WTC11 (cell line): ENCODE measurements around the gene DNTT. TPM values are rescaled to one million over a fixed set of nuclear protein-coding genes. Genes with fewer than 3 reads are reported as not detected.

Source experiments
- ATAC-seq: fragments of 200-7000 bp; cut with Tn5 transposase; 2 replicates; pipeline ENCODE4 v1.10.0; 2021; ENCODE audit warnings: mild to moderate bottlenecking, moderate library complexity
- CTCF ChIA-PET: fragments of 300-600 bp; sonication (Branson Sonifier 250); formaldehyde crosslinking; loops from one replicate; lab custom pipeline; 2021; ENCODE audit warnings: antibody characterized with exemption; lab: Charles Lee
- POLR2A ChIA-PET: fragments of 350-600 bp; sonication (Branson Sonifier 250); formaldehyde crosslinking; loops from one replicate; lab custom pipeline; 2021; ENCODE audit warnings: antibody characterized with exemption; lab: Charles Lee
- DNase-seq: peaks from one replicate; pipeline ENCODE4 v3.0.0; 2021; ENCODE audit warnings: low spot score
- H3K27ac Mint-ChIP-seq: 2 replicates; pipeline ENCODE4 v1.8.0; 2021; ENCODE audit warnings: mixed read lengths
- H3K27me3 Mint-ChIP-seq: 2 replicates; pipeline ENCODE4 v1.8.0; 2021; ENCODE audit warnings: low read depth, mild to moderate bottlenecking, moderate library complexity, mixed read lengths
- H3K36me3 Mint-ChIP-seq: 2 replicates; pipeline ENCODE4 v1.8.0; 2021; ENCODE audit warnings: mixed read lengths
- H3K4me1 Mint-ChIP-seq: 2 replicates; pipeline ENCODE4 v1.8.0; 2022; ENCODE audit warnings: mixed read lengths
- H3K4me3 Mint-ChIP-seq: 2 replicates; pipeline ENCODE4 v1.8.0; 2021; ENCODE audit warnings: mild to moderate bottlenecking, moderate library complexity, mixed read lengths
- H3K9me3 Mint-ChIP-seq: 2 replicates; pipeline ENCODE4 v1.8.0; 2021; ENCODE audit warnings: mixed read lengths
- ATF1 ChIP-seq: sonication (generic); formaldehyde crosslinking; IDR thresholded peaks from 2 replicates; pipeline ENCODE4 v1.8.1; 2023; ENCODE audit warnings: mild to moderate bottlenecking, moderate library complexity, missing genetic modification reagents
- ESRRA ChIP-seq: sonication (generic); formaldehyde crosslinking; IDR thresholded peaks from 2 replicates; pipeline ENCODE4 v1.8.1; 2022; ENCODE audit warnings: mild to moderate bottlenecking, missing genetic modification reagents, borderline replicate concordance
- FOXP1 ChIP-seq: sonication (generic); formaldehyde crosslinking; IDR thresholded peaks from 2 replicates; pipeline ENCODE4 v1.8.0; 2022; ENCODE audit warnings: missing genetic modification reagents, mild to moderate bottlenecking, moderate library complexity, borderline replicate concordance
- GTF2I ChIP-seq: fragments of 250-450 bp; sonication (Bioruptor Pico); conservative IDR thresholded peaks from 2 replicates; pipeline ENCODE4 v1.4.0; 2021; ENCODE audit warnings: mild to moderate bottlenecking
- HMGA2 ChIP-seq: fragments of 250-450 bp; sonication (Bioruptor Pico); IDR thresholded peaks from 2 replicates; pipeline ENCODE4 v1.4.0; 2021; ENCODE audit warnings: mild to moderate bottlenecking, moderate library complexity
- IRF2 ChIP-seq: sonication (generic); formaldehyde crosslinking; IDR thresholded peaks from 2 replicates; pipeline ENCODE4 v1.8.0; 2022; ENCODE audit warnings: low read depth, missing genetic modification reagents, borderline replicate concordance
- NR1H2 ChIP-seq: sonication (generic); formaldehyde crosslinking; IDR thresholded peaks from 2 replicates; pipeline ENCODE4 v1.9.0; 2021; ENCODE audit warnings: mild to moderate bottlenecking, moderate library complexity, missing genetic modification reagents
- RORB ChIP-seq: fragments of 250-450 bp; sonication (Bioruptor Pico); IDR thresholded peaks from 2 replicates; pipeline ENCODE4 v1.9.0; 2021; ENCODE audit warnings: mild to moderate bottlenecking
- SMAD3 ChIP-seq: sonication (generic); formaldehyde crosslinking; IDR thresholded peaks from 2 replicates; pipeline ENCODE4 v1.8.0; 2022; ENCODE audit warnings: missing genetic modification reagents, mild to moderate bottlenecking, borderline replicate concordance
- TEAD4 ChIP-seq: sonication (generic); formaldehyde crosslinking; IDR thresholded peaks from 2 replicates; pipeline ENCODE4 v1.8.0; 2022; ENCODE audit warnings: mild to moderate bottlenecking, missing genetic modification reagents
- ZNF121 ChIP-seq: sonication (generic); formaldehyde crosslinking; IDR thresholded peaks from 2 replicates; pipeline ENCODE4 v1.8.0; 2023; ENCODE audit warnings: missing genetic modification reagents
- ZNF416 ChIP-seq: fragments of 250-450 bp; sonication (Bioruptor Pico); IDR thresholded peaks from 2 replicates; pipeline ENCODE4 v1.9.0; 2021; ENCODE audit warnings: mild to moderate bottlenecking, inconsistent platforms
- total RNA-seq: library from RNA; stranded (reverse); gene quantifications from 3 replicates; pipeline ENCODE4 v1.2.3, GENCODE V29; 2021
- TF ChIP-seq, protein P1 (sequence below): sonication (generic); formaldehyde crosslinking; IDR thresholded peaks from 2 replicates; pipeline ENCODE4 v1.8.0; 2022; ENCODE audit warnings: missing genetic modification reagents
- TF ChIP-seq, protein P2 (sequence below): fragments of 250-450 bp; sonication (Bioruptor Pico); IDR thresholded peaks from 2 replicates; pipeline ENCODE4 v1.9.0; 2021; ENCODE audit warnings: mild to moderate bottlenecking
- TF ChIP-seq, protein P3 (sequence below): fragments of 250-450 bp; sonication (Bioruptor Pico); conservative IDR thresholded peaks from 2 replicates; pipeline ENCODE4 v1.9.0; 2021; ENCODE audit warnings: mild to moderate bottlenecking
- TF ChIP-seq, protein P4 (sequence below): fragments of 250-450 bp; sonication (Bioruptor Pico); IDR thresholded peaks from 2 replicates; pipeline ENCODE4 v1.9.0; 2021; ENCODE audit warnings: mild to moderate bottlenecking
- TF ChIP-seq, protein P5 (sequence below): sonication (generic); formaldehyde crosslinking; IDR thresholded peaks from 2 replicates; pipeline ENCODE4 v1.8.1; 2023; ENCODE audit warnings: mild to moderate bottlenecking, missing genetic modification reagents, borderline replicate concordance
- TF ChIP-seq, protein P6 (sequence below): sonication (generic); formaldehyde crosslinking; IDR thresholded peaks from 2 replicates; pipeline ENCODE4 v1.8.0; 2022; ENCODE audit warnings: mild to moderate bottlenecking, missing genetic modification reagents
- TF ChIP-seq, protein P7 (sequence below): sonication (generic); formaldehyde crosslinking; IDR thresholded peaks from 2 replicates; pipeline ENCODE4 v1.8.1; 2023; ENCODE audit warnings: mild to moderate bottlenecking, missing genetic modification reagents
- TF ChIP-seq, protein P8 (sequence below): sonication (generic); formaldehyde crosslinking; conservative IDR thresholded peaks from 2 replicates; pipeline ENCODE4 v1.8.1; 2023; ENCODE audit warnings: mild to moderate bottlenecking, low read depth, missing genetic modification reagents, moderate library complexity

DNTT gene
- total RNA-seq, 1 experiment from 2014 or later, result not detected

DNA sequence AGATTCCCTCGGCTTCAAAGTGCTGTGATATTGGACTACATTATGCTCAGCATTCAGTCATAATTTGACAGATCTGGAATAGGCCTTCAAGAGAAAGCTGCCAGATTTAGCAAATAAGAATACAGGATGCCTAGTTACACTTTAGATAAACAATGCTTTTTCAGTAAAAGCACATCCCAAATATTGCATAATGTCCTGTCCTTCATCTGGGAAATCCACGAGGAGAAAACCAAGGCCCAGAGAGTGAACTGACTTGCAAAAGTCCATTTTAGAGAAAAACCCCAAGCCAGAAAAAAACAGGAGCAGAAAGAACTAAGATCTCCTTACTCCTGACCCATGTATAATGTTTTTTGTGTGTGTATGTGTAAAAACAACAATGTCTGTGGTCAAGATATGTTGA is 20.9 kb upstream of the DNTT start:
- DNase-seq (no peak), ATAC-seq (no peak)
- Mint-ChIP-seq H3K36me3 (no peaks in the 10 kb centered on the region), H3K4me1 (peaks cover 18% of the 10 kb centered on the region), H3K9me3 (no peaks in the 10 kb centered on the region), H3K4me3 (no peak overlapping the region), H3K27me3 (no peaks in the 10 kb centered on the region), H3K27ac (no peak overlapping the region)
- ChIA-PET POLR2A (no interaction called here), CTCF (no interaction called here)
- TF ChIP-seq GTF2I (CRISPR knock-in tag), result no peak
- TF ChIP-seq, protein P1, sequence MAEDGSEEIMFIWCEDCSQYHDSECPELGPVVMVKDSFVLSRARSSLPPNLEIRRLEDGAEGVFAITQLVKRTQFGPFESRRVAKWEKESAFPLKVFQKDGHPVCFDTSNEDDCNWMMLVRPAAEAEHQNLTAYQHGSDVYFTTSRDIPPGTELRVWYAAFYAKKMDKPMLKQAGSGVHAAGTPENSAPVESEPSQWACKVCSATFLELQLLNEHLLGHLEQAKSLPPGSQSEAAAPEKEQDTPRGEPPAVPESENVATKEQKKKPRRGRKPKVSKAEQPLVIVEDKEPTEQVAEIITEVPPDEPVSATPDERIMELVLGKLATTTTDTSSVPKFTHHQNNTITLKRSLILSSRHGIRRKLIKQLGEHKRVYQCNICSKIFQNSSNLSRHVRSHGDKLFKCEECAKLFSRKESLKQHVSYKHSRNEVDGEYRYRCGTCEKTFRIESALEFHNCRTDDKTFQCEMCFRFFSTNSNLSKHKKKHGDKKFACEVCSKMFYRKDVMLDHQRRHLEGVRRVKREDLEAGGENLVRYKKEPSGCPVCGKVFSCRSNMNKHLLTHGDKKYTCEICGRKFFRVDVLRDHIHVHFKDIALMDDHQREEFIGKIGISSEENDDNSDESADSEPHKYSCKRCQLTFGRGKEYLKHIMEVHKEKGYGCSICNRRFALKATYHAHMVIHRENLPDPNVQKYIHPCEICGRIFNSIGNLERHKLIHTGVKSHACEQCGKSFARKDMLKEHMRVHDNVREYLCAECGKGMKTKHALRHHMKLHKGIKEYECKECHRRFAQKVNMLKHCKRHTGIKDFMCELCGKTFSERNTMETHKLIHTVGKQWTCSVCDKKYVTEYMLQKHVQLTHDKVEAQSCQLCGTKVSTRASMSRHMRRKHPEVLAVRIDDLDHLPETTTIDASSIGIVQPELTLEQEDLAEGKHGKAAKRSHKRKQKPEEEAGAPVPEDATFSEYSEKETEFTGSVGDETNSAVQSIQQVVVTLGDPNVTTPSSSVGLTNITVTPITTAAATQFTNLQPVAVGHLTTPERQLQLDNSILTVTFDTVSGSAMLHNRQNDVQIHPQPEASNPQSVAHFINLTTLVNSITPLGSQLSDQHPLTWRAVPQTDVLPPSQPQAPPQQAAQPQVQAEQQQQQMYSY (CRISPR knock-in tag), result no peak
- TF ChIP-seq, protein P2, sequence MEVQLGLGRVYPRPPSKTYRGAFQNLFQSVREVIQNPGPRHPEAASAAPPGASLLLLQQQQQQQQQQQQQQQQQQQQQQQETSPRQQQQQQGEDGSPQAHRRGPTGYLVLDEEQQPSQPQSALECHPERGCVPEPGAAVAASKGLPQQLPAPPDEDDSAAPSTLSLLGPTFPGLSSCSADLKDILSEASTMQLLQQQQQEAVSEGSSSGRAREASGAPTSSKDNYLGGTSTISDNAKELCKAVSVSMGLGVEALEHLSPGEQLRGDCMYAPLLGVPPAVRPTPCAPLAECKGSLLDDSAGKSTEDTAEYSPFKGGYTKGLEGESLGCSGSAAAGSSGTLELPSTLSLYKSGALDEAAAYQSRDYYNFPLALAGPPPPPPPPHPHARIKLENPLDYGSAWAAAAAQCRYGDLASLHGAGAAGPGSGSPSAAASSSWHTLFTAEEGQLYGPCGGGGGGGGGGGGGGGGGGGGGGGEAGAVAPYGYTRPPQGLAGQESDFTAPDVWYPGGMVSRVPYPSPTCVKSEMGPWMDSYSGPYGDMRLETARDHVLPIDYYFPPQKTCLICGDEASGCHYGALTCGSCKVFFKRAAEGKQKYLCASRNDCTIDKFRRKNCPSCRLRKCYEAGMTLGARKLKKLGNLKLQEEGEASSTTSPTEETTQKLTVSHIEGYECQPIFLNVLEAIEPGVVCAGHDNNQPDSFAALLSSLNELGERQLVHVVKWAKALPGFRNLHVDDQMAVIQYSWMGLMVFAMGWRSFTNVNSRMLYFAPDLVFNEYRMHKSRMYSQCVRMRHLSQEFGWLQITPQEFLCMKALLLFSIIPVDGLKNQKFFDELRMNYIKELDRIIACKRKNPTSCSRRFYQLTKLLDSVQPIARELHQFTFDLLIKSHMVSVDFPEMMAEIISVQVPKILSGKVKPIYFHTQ, result no peak
- TF ChIP-seq TEAD4 (CRISPR knock-in tag), result no peak
- TF ChIP-seq ATF1 (CRISPR knock-in tag), result no peak
- TF ChIP-seq, protein P3, sequence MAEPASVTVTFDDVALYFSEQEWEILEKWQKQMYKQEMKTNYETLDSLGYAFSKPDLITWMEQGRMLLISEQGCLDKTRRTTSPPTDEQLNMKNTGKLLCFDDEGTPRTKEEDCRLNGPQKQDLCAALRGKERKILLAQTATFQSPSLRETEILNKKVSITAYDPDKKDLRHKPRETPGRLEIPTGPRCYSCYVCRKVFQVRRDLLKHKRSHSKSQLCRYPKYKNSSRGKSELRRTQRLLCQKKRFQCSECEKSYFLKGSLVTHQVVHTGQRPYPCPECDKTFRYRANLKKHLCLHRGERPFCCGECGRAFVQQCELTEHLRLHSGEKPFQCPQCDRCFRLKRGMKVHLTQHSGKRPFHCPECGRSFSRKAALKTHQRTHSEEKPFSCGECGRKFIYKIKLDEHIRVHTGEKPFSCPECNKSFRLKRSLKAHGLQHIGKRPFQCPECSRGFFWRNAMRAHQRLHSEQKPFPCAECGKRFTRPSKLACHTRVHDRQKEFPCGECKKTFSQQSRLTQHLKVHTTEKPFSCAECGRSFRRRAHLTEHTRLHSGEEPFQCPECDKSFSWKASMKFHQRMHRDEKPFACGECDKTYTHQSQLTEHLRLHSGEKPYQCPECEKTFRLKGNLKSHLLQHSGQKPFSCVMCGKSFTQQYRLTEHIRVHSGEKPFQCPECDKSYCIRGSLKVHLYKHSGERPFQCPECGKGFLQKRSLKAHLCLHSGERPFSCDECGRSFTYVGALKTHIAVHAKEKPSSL (CRISPR knock-in tag), result no peak
- no peak for TF ChIP-seq ZNF121 (CRISPR knock-in tag)
- TF ChIP-seq, protein P4, sequence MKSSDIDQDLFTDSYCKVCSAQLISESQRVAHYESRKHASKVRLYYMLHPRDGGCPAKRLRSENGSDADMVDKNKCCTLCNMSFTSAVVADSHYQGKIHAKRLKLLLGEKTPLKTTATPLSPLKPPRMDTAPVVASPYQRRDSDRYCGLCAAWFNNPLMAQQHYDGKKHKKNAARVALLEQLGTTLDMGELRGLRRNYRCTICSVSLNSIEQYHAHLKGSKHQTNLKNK (CRISPR knock-in tag), result no peak
- TF ChIP-seq ESRRA (CRISPR knock-in tag), result no peak
- TF ChIP-seq, protein P5, sequence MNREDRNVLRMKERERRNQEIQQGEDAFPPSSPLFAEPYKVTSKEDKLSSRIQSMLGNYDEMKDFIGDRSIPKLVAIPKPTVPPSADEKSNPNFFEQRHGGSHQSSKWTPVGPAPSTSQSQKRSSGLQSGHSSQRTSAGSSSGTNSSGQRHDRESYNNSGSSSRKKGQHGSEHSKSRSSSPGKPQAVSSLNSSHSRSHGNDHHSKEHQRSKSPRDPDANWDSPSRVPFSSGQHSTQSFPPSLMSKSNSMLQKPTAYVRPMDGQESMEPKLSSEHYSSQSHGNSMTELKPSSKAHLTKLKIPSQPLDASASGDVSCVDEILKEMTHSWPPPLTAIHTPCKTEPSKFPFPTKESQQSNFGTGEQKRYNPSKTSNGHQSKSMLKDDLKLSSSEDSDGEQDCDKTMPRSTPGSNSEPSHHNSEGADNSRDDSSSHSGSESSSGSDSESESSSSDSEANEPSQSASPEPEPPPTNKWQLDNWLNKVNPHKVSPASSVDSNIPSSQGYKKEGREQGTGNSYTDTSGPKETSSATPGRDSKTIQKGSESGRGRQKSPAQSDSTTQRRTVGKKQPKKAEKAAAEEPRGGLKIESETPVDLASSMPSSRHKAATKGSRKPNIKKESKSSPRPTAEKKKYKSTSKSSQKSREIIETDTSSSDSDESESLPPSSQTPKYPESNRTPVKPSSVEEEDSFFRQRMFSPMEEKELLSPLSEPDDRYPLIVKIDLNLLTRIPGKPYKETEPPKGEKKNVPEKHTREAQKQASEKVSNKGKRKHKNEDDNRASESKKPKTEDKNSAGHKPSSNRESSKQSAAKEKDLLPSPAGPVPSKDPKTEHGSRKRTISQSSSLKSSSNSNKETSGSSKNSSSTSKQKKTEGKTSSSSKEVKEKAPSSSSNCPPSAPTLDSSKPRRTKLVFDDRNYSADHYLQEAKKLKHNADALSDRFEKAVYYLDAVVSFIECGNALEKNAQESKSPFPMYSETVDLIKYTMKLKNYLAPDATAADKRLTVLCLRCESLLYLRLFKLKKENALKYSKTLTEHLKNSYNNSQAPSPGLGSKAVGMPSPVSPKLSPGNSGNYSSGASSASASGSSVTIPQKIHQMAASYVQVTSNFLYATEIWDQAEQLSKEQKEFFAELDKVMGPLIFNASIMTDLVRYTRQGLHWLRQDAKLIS (CRISPR knock-in tag), result no peak
- TF ChIP-seq, protein P6, sequence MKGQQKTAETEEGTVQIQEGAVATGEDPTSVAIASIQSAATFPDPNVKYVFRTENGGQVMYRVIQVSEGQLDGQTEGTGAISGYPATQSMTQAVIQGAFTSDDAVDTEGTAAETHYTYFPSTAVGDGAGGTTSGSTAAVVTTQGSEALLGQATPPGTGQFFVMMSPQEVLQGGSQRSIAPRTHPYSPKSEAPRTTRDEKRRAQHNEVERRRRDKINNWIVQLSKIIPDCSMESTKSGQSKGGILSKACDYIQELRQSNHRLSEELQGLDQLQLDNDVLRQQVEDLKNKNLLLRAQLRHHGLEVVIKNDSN (CRISPR knock-in tag), result no peak
- TF ChIP-seq, protein P7, sequence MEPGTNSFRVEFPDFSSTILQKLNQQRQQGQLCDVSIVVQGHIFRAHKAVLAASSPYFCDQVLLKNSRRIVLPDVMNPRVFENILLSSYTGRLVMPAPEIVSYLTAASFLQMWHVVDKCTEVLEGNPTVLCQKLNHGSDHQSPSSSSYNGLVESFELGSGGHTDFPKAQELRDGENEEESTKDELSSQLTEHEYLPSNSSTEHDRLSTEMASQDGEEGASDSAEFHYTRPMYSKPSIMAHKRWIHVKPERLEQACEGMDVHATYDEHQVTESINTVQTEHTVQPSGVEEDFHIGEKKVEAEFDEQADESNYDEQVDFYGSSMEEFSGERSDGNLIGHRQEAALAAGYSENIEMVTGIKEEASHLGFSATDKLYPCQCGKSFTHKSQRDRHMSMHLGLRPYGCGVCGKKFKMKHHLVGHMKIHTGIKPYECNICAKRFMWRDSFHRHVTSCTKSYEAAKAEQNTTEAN (CRISPR knock-in tag), result no peak
- TF ChIP-seq IRF2 (CRISPR knock-in tag), result no peak
- TF ChIP-seq SMAD3 (CRISPR knock-in tag), result no peak
- TF ChIP-seq NR1H2 (CRISPR knock-in tag), result no peak
- TF ChIP-seq, protein P8, sequence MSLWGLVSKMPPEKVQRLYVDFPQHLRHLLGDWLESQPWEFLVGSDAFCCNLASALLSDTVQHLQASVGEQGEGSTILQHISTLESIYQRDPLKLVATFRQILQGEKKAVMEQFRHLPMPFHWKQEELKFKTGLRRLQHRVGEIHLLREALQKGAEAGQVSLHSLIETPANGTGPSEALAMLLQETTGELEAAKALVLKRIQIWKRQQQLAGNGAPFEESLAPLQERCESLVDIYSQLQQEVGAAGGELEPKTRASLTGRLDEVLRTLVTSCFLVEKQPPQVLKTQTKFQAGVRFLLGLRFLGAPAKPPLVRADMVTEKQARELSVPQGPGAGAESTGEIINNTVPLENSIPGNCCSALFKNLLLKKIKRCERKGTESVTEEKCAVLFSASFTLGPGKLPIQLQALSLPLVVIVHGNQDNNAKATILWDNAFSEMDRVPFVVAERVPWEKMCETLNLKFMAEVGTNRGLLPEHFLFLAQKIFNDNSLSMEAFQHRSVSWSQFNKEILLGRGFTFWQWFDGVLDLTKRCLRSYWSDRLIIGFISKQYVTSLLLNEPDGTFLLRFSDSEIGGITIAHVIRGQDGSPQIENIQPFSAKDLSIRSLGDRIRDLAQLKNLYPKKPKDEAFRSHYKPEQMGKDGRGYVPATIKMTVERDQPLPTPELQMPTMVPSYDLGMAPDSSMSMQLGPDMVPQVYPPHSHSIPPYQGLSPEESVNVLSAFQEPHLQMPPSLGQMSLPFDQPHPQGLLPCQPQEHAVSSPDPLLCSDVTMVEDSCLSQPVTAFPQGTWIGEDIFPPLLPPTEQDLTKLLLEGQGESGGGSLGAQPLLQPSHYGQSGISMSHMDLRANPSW, result no peak
- TF ChIP-seq FOXP1 (CRISPR knock-in tag), result no peak
- no peak for TF ChIP-seq HMGA2 (CRISPR knock-in tag)
- no peak for TF ChIP-seq ZNF416 (CRISPR knock-in tag)
- no peak for TF ChIP-seq RORB
